Naive thymus-derived CD4-positive, alpha-beta T cell (primary cell): Measurements from ENCODE around the gene KPNB1. TPM values are rescaled to one million over a fixed set of nuclear protein-coding genes. Genes with fewer than 3 reads are reported as not detected.

Source experiments
- ATAC-seq: fragments of 150-1000 bp; cut with Tn5 transposase; 2 replicates; pipeline ENCODE4 v1.10.0; 2021; ENCODE audit warnings: mild to moderate bottlenecking, moderate library complexity
- CTCF ChIA-PET: fragments of 350-600 bp; sonication (Branson Sonifier 250); formaldehyde crosslinking; loops from one replicate; lab custom pipeline; 2021; ENCODE audit warnings: antibody characterized with exemption; lab: Charles Lee
- POLR2A ChIA-PET: fragments of 350-600 bp; sonication (Branson Sonifier 250); formaldehyde crosslinking; loops from one replicate; lab custom pipeline; 2021; ENCODE audit warnings: antibody characterized with exemption, inconsistent platforms; lab: Charles Lee
- DNase-seq, 9 donors: peaks; one replicate each; pipeline versions ENCODE4 v3.0.0 to v3.0.0-alpha.2; 2020 to 2022; ENCODE audit warnings: mixed read lengths in 1 of 9
- H3K27ac ChIP-seq: one replicate; pipeline ENCODE4 v1.7.0; 2013; ENCODE audit warnings: mild to moderate bottlenecking, low read depth, low read length, moderate library complexity
- H3K27me3 ChIP-seq, 2 donors: one replicate each; pipeline ENCODE4 v1.7.0; 2013; ENCODE audit warnings: low read length in 2 of 2, mild to moderate bottlenecking in 2 of 2, moderate library complexity in 2 of 2; ENCODE audit not compliant: control insufficient read depth in 2 of 2, insufficient read depth in 2 of 2
- H3K36me3 ChIP-seq, 3 experiments: 1 replicate in 2 of 3; 2 replicates in 1 of 3; pipeline ENCODE4 v1.7.0; 2013; ENCODE audit warnings: low read length in 3 of 3, mild to moderate bottlenecking in 3 of 3, moderate library complexity in 1 of 3; ENCODE audit not compliant: insufficient read depth in 3 of 3, control insufficient read depth in 2 of 3
- H3K4me1 ChIP-seq, 2 donors: one replicate each; pipeline ENCODE4 v1.7.0; 2013; ENCODE audit warnings: low read length in 2 of 2, mild to moderate bottlenecking in 2 of 2, moderate library complexity in 1 of 2; ENCODE audit not compliant: control insufficient read depth in 2 of 2, insufficient read depth in 2 of 2
- H3K4me3 ChIP-seq: 2 replicates; pipeline ENCODE4 v1.7.0; 2013; ENCODE audit warnings: mild to moderate bottlenecking, low read length
- H3K9me3 ChIP-seq, 3 experiments: 1 replicate in 2 of 3; 2 replicates in 1 of 3; pipeline ENCODE4 v1.7.0; 2013; ENCODE audit warnings: low read length in 3 of 3; ENCODE audit not compliant: control insufficient read depth in 2 of 3
- H3K27ac Mint-ChIP-seq, 9 donors: one replicate each; pipeline ENCODE4 v1.8.0; 2020 to 2022; ENCODE audit warnings: mixed read lengths in 9 of 9, mild to moderate bottlenecking in 8 of 9, moderate library complexity in 5 of 9, inconsistent platforms in 2 of 9
- H3K27me3 Mint-ChIP-seq, 5 donors: one replicate each; pipeline ENCODE4 v1.8.0; 2021 to 2022; ENCODE audit warnings: mixed read lengths in 5 of 5, mild to moderate bottlenecking in 1 of 5
- H3K36me3 Mint-ChIP-seq, 5 donors: one replicate each; pipeline ENCODE4 v1.8.0; 2020 to 2022; ENCODE audit warnings: mixed read lengths in 5 of 5, mild to moderate bottlenecking in 3 of 5, inconsistent platforms in 1 of 5
- H3K4me1 Mint-ChIP-seq, 7 donors: one replicate each; pipeline ENCODE4 v1.8.0; 2020 to 2022; ENCODE audit warnings: mixed read lengths in 7 of 7, mild to moderate bottlenecking in 3 of 7, inconsistent platforms in 1 of 7
- H3K4me3 Mint-ChIP-seq, 10 donors: one replicate each; pipeline ENCODE4 v1.8.0; 2020 to 2022; ENCODE audit warnings: mild to moderate bottlenecking in 10 of 10, mixed read lengths in 10 of 10, moderate library complexity in 6 of 10, inconsistent platforms in 2 of 10
- H3K9me3 Mint-ChIP-seq, 11 donors: one replicate each; pipeline ENCODE4 v1.8.0; 2020 to 2022; ENCODE audit warnings: mixed read lengths in 11 of 11, mild to moderate bottlenecking in 4 of 11, inconsistent platforms in 1 of 11, moderate library complexity in 1 of 11
- intact Hi-C, 2 donors: fragments of 100-400 bp; cut with micrococcal nuclease; formaldehyde crosslinking; loops; one replicate each; pipeline ENCODE4 v1.15.1; 2023
- polyA plus RNA-seq, 2 donors: library from polyadenylated mRNA; unstranded; fragments of 300-500 nt; fragmentation: Illumina TruSeq; gene quantifications; one replicate each; pipeline ENCODE4 v1.2.3, GENCODE V29; 2021
- total RNA-seq, 6 experiments: library from RNA in 5 of 6; stranded (reverse) in 5 of 6; gene quantifications; 1 replicate in 5 of 6; 2 replicates in 1 of 6; pipeline ENCODE4 v1.2.3 and lab custom pipeline; 2021 to 2026

Gene KPNB1
- total RNA-seq (100 to 1,000 TPM; 185 to 465 (median 255) TPM), polyA plus RNA-seq (10 to 100 TPM; 21.1 to 30.0 TPM), total RNA-seq (lab: John Stamatoyannopoulos, UW) (297 reads per million, percentile 96 among the genes with 10 or more reads in this experiment)

GRCh38 chr17:47649153-47649971 lies at the start of gene KPNB1:
Gene KPNB1 (plus strand): TSS chr17:47649919. CDS start chr17:47650245, 326 bp downstream.
- ATAC-seq (peak; percentile 90), DNase-seq (peak; percentile 85 to 97 (median 97))
- H3K27ac ChIP-seq: peak within 1 kb of the TSS; percentile 80
- H3K36me3 Mint-ChIP-seq: peaks cover 0 to 30% (median 9%) of the 10 kb centered on the region in 5 donors
- peaks cover 40 to 67% (median 53%) of the 10 kb centered on the region in 7 donors for H3K4me1 Mint-ChIP-seq
- peaks cover 26 to 34% of the 10 kb centered on the region in 2 donors for H3K4me1 ChIP-seq
- H3K36me3 ChIP-seq: peaks cover 6 to 24% (median 14%) of the 10 kb centered on the region in 3 experiments
- ChIA-PET CTCF (interaction anchor here (1.1 to 2.1 kb wide), 3 partner anchors 9 to 44 kb away, joined by 6 to 18 read pairs (median 7); no protein-coding TSS in a partner anchor), POLR2A (interaction anchor here (0.6 to 5.3 kb wide), 15 partner anchors 11 to 460 kb away, joined by 3 to 92 read pairs (median 4); partner anchors contain the start of genes CDC27, EFCAB13, LRRC46 and MRPL10)
- H3K4me3 ChIP-seq: peak within 1 kb of the TSS; percentile 55
- H3K27me3 Mint-ChIP-seq: no peaks in the 10 kb centered on the region
- peak within 1 kb of the TSS; percentile 92 to 100 (median 99) for H3K4me3 Mint-ChIP-seq
- intact Hi-C loops: loop anchor here (1.0 to 5.0 kb wide), 13 partner anchors 11 to 1243 kb away; partner anchors contain the start of genes SP2 (in 2 of the 2), ATP5MC1 (in 1 of the 2), CBX1 (in 1 of the 2) and CDC27 (in 1 of the 2)
- H3K9me3 Mint-ChIP-seq: peaks cover 0 to 3% (median 0%) of the 10 kb centered on the region in 11 donors
- H3K27ac Mint-ChIP-seq: peak within 1 kb of the TSS; percentile 92 to 100 (median 98)
- no peaks in the 10 kb centered on the region for H3K27me3 ChIP-seq
- no peaks in the 10 kb centered on the region for H3K9me3 ChIP-seq

- no peak overlapping the region for H3K4me3 Mint-ChIP-seq
- ATAC-seq (no peak), DNase-seq (no peak)
- Histone ChIP-seq H3K27ac (peak overlapping the region; percentile 14), H3K4me3 (no peak overlapping the region), H3K36me3 (peaks cover 8 to 52% (median 10%) of the 10 kb centered on the region in 3 experiments), H3K9me3 (no peaks in the 10 kb centered on the region), H3K4me1 (no peaks in the 10 kb centered on the region), H3K27me3 (no peaks in the 10 kb centered on the region)
- H3K9me3 Mint-ChIP-seq: no peaks in the 10 kb centered on the region
- no peaks in the 10 kb centered on the region for H3K27me3 Mint-ChIP-seq
- H3K27ac Mint-ChIP-seq: peak overlapping the region in 4 of 9 donors; percentile 6 to 65 (median 29)
- POLR2A ChIA-PET: interaction anchor here (0.6 to 0.7 kb wide), 2 partner anchors 11 to 315 kb away, joined by 3 to 4 read pairs; no protein-coding TSS in a partner anchor
- H3K36me3 Mint-ChIP-seq: peaks cover 12 to 59% (median 26%) of the 10 kb centered on the region in 5 donors
- H3K4me1 Mint-ChIP-seq: peaks cover 0 to 6% (median 3%) of the 10 kb centered on the region in 7 donors
- CTCF ChIA-PET: no interaction called here
- intact Hi-C loops: no loop called here
Measured at GRCh38 chr17:47603830-47604597, 45.7 kb upstream of the KPNB1 start.

- Histone ChIP-seq H3K4me3 (no peak overlapping the region), H3K4me1 (no peaks in the 10 kb centered on the region), H3K36me3 (peaks cover 8 to 50% (median 10%) of the 10 kb centered on the region in 3 experiments), H3K9me3 (no peaks in the 10 kb centered on the region), H3K27me3 (no peaks in the 10 kb centered on the region), H3K27ac (no peak overlapping the region)
- Mint-ChIP-seq H3K9me3 (no peaks in the 10 kb centered on the region), H3K27ac (peak overlapping the region in 2 of 9 donors; percentile 47 to 70), H3K36me3 (peaks cover 12 to 57% (median 24%) of the 10 kb centered on the region in 5 donors), H3K4me3 (no peak overlapping the region), H3K4me1 (peaks cover 0 to 7% (median 5%) of the 10 kb centered on the region in 7 donors), H3K27me3 (no peaks in the 10 kb centered on the region)
- POLR2A ChIA-PET: interaction anchor here (0.6 kb wide), 1 partner anchor 316 kb away, joined by 3 read pairs; no protein-coding TSS in a partner anchor
- no peak for ATAC-seq
- intact Hi-C loops: no loop called here
- no peak for DNase-seq
- CTCF ChIA-PET: interaction anchor here (0.7 kb wide), 1 partner anchor 11 kb away, joined by 4 read pairs; no protein-coding TSS in a partner anchor
Measured at GRCh38 chr17:47604598-47604927, 45.2 kb upstream of the KPNB1 start.

- ChIA-PET CTCF (interaction anchor here (0.6 to 0.7 kb wide), 2 partner anchors 11 to 21 kb away, joined by 4 to 9 read pairs; no protein-coding TSS in a partner anchor), POLR2A (interaction anchor here (0.6 kb wide), 1 partner anchor 316 kb away, joined by 3 read pairs; no protein-coding TSS in a partner anchor)
- Histone ChIP-seq H3K27me3 (no peaks in the 10 kb centered on the region), H3K4me3 (no peak overlapping the region), H3K4me1 (no peaks in the 10 kb centered on the region), H3K27ac (no peak overlapping the region), H3K36me3 (peaks cover 8 to 46% (median 10%) of the 10 kb centered on the region in 3 experiments), H3K9me3 (no peaks in the 10 kb centered on the region)
- Mint-ChIP-seq H3K4me1 (peaks cover 0 to 9% (median 5%) of the 10 kb centered on the region in 7 donors), H3K4me3 (no peak overlapping the region), H3K36me3 (peaks cover 12 to 56% (median 24%) of the 10 kb centered on the region in 5 donors), H3K9me3 (no peaks in the 10 kb centered on the region), H3K27me3 (no peaks in the 10 kb centered on the region), H3K27ac (no peak overlapping the region)
- ATAC-seq: no peak
- no peak for DNase-seq
- intact Hi-C loops: no loop called here
Measured at GRCh38 chr17:47605011-47605410, 44.7 kb upstream of the KPNB1 start.

- Histone ChIP-seq H3K36me3 (peaks cover 0 to 34% (median 10%) of the 10 kb centered on the region in 3 experiments), H3K4me3 (no peak overlapping the region), H3K9me3 (no peaks in the 10 kb centered on the region), H3K4me1 (no peaks in the 10 kb centered on the region), H3K27me3 (no peaks in the 10 kb centered on the region), H3K27ac (no peak overlapping the region)
- ATAC-seq (no peak), DNase-seq (no peak)
- ChIA-PET POLR2A (interaction anchor here (0.6 kb wide), 1 partner anchor 382 kb away, joined by 3 read pairs; no protein-coding TSS in a partner anchor), CTCF (no interaction called here)
- Mint-ChIP-seq H3K36me3 (peaks cover 12 to 38% (median 19%) of the 10 kb centered on the region in 5 donors), H3K4me3 (no peak overlapping the region), H3K27ac (peak overlapping the region in 6 of 9 donors; percentile 1 to 63 (median 27)), H3K27me3 (no peaks in the 10 kb centered on the region), H3K4me1 (peaks cover 0 to 12% (median 5%) of the 10 kb centered on the region in 7 donors), H3K9me3 (no peaks in the 10 kb centered on the region)
- intact Hi-C loops: no loop called here
Measured at GRCh38 chr17:47607481-47607880, 42.2 kb upstream of the KPNB1 start.
